HFFc6 (cell line): ENCODE data around the gene RBM33. TPM values are rescaled to one million over a fixed set of nuclear protein-coding genes. Genes with fewer than 3 reads are reported as not detected.

Experiments
- DNase-seq: peaks from one replicate; pipeline ENCODE4 v3.0.0-alpha.2; 2018
- H3K27ac Mint-ChIP-seq: 2 replicates; pipeline ENCODE4 v1.8.0; 2020; ENCODE audit warnings: mild to moderate bottlenecking, mixed read lengths
- H3K27me3 Mint-ChIP-seq: 2 replicates; pipeline ENCODE4 v1.8.0; 2021; ENCODE audit warnings: mild to moderate bottlenecking, moderate library complexity, mixed read lengths; ENCODE audit not compliant: insufficient read depth
- H3K36me3 Mint-ChIP-seq: 2 replicates; pipeline ENCODE4 v1.8.0; 2021; ENCODE audit warnings: low read depth, mixed read lengths
- H3K4me1 Mint-ChIP-seq: 2 replicates; pipeline ENCODE4 v1.8.0; 2020; ENCODE audit warnings: low read depth, mixed read lengths
- H3K4me3 Mint-ChIP-seq: 2 replicates; pipeline ENCODE4 v1.8.0; 2020; ENCODE audit warnings: mild to moderate bottlenecking, moderate library complexity, mixed read lengths
- H3K9me3 Mint-ChIP-seq: 2 replicates; pipeline ENCODE4 v1.8.0; 2020; ENCODE audit warnings: mild to moderate bottlenecking, mixed read lengths
- total RNA-seq, 6 experiments: library from RNA; stranded (reverse); fragmentation: NEBNext Ultra II Directional; extraction: Animal tissue kit (Norgen Biotek cat#: 25700); gene quantifications; 2 replicates in 1 of 6; 3 replicates in 5 of 6; pipeline ENCODE4 v1.2.3, GENCODE V29; 2021
- TF ChIP-seq, protein P1 (sequence below): fragments of 200-600 bp; sonication (generic); IDR thresholded peaks from 2 replicates; pipeline ENCODE4 v1.5.0; 2021; ENCODE audit warnings: antibody characterized with exemption, mild to moderate bottlenecking

RBM33 gene
- total RNA-seq, 6 experiments from 2014 or later = 31.5 to 38.9 (median 34.5) TPM

DNA sequence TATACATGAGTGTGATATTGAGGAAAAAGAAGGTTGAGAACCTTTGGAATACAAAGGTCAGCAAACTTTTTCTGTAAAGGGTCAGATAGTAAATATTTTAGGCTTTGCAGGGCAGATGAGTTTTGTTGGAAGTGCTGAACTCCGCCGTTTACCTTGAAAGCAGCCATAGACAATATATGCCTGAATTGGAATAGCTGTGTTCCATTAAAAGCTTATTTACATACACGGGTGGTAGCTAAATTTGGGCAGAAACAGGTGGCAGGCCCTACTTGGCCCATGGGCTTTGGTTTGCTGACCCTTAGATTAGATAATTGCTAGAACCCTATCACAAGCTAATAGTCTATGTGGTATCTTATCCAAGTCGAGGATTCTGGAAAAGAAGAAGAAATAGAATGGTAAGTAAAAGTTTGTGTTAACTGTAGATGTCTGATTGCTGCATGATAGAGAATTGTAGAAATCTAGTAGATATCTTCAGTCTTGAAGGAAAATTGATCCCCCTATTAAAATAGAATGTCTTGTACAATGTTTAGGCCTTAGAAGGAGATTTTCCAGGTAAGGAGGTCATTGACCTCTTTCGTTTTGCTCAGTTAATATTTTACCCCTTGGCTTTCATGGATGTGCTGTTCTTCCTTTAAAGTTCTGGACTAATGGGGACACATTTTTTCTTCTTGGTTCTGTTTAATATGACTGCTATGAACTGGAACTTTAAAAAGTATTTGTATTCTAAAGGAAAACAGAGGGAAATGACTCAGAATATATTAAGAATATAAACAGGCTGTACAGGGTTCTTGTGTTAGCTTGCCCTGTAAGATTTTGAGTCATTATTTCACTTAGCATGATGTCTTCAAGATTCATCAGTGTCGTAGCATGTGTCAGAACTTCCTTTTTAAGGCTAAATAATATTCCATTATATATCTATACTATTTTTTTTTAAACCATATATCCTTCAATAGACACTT lies 8.0 kb downstream of the RBM33 start:
- Mint-ChIP-seq H3K27ac (peak overlapping the region; percentile 59), H3K9me3 (peaks cover 25% of the 10 kb centered on the region), H3K4me3 (no peak overlapping the region), H3K27me3 (no peaks in the 10 kb centered on the region), H3K36me3 (peaks cover 40% of the 10 kb centered on the region), H3K4me1 (peaks cover 57% of the 10 kb centered on the region)
- peak; percentile 27 for DNase-seq
- TF ChIP-seq, protein P1, sequence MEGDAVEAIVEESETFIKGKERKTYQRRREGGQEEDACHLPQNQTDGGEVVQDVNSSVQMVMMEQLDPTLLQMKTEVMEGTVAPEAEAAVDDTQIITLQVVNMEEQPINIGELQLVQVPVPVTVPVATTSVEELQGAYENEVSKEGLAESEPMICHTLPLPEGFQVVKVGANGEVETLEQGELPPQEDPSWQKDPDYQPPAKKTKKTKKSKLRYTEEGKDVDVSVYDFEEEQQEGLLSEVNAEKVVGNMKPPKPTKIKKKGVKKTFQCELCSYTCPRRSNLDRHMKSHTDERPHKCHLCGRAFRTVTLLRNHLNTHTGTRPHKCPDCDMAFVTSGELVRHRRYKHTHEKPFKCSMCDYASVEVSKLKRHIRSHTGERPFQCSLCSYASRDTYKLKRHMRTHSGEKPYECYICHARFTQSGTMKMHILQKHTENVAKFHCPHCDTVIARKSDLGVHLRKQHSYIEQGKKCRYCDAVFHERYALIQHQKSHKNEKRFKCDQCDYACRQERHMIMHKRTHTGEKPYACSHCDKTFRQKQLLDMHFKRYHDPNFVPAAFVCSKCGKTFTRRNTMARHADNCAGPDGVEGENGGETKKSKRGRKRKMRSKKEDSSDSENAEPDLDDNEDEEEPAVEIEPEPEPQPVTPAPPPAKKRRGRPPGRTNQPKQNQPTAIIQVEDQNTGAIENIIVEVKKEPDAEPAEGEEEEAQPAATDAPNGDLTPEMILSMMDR = no peak

GRCh38 chr7:155653803-155654202 lies 9.3 kb downstream of the RBM33 start:
- Mint-ChIP-seq H3K4me3 (peak overlapping the region; percentile 14; the same call in 1 of the 2 replicates), H3K27ac (peak overlapping the region; percentile 62), H3K4me1 (peaks cover 57% of the 10 kb centered on the region), H3K27me3 (no peaks in the 10 kb centered on the region), H3K9me3 (peaks cover 17% of the 10 kb centered on the region), H3K36me3 (peaks cover 27% of the 10 kb centered on the region)
- TF ChIP-seq, protein P1 = no peak
- DNase-seq = no peak

DNA sequence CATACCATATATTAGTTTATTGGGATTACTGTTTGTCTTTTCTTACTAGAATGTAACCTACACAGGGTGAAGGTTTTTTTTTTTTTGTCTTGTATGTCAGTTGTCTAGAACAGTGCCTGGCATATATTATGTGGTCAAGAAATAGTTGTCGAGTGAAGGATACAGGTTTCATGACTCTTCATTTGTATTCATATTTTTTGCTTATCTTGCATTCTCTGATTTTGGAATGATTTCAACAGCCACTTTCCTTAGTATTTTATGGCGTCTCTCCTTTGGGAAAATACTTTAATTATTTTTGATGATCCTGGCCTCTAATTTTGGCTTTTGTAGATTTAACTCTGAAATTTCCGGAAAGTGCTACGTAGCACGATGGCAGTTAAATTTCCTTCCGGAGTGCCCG lies 12.4 kb downstream of the RBM33 start:
- peaks cover 19% of the 10 kb centered on the region for H3K36me3 Mint-ChIP-seq

DNA sequence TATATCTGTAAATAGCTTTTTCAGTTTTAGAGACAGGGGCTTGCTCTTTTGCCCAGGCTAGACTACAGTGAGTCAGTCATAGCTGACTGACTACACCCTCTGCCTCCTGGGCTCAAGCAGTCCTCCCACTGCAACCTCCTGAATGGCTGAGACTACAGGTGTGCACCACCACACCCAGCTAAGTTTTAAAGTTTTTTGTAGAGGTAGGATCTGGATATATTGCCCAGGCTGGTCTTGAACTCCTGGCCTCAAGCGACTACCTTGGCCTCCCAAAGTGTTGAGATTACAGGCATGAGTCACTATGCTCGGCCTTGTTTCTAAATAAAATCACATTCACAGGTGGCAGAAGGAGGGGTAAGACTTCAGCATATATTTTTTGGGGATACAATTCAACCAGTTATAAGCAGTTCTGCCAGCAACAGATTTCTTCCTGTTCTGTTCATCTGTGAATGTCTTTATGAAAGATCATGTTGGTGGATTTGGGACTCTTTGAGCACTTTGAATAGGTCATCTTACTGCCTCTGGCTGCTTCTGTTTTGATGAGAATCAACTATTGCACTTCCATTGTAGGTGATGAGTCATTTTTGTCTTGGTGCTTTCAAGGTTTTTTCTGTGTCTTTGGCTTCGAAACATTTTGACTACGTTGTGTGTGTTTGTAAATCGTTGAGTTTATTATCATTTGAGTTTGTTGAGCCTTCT lies 15.7 kb downstream of the RBM33 start:
- H3K27me3 Mint-ChIP-seq = peaks cover 2% of the 10 kb centered on the region; the same call in 1 of the 2 replicates
- peaks cover 50% of the 10 kb centered on the region for H3K4me1 Mint-ChIP-seq
- no peaks in the 10 kb centered on the region; the same call in 1 of the 2 replicates for H3K9me3 Mint-ChIP-seq
- H3K27ac Mint-ChIP-seq = peak overlapping the region; percentile 3; the same call in 1 of the 2 replicates
- H3K4me3 Mint-ChIP-seq = no peak overlapping the region
- TF ChIP-seq, protein P1 = no peak
- DNase-seq = no peak
- peaks cover 15% of the 10 kb centered on the region for H3K36me3 Mint-ChIP-seq

More for the DNA sequence above, 12.4 kb downstream of the RBM33 start:
- TF ChIP-seq, protein P1 = no peak
- Mint-ChIP-seq H3K9me3 (no peaks in the 10 kb centered on the region; the same call in 1 of the 2 replicates), H3K4me3 (no peak overlapping the region), H3K27ac (no peak overlapping the region), H3K4me1 (peaks cover 56% of the 10 kb centered on the region), H3K27me3 (no peaks in the 10 kb centered on the region; the same call in 1 of the 2 replicates)
- no peak for DNase-seq

GRCh38 chr7:155660758-155661093 lies 16.3 kb downstream of the RBM33 start:
- no peak for DNase-seq
- TF ChIP-seq, protein P1 = no peak
- Mint-ChIP-seq H3K27me3 (peaks cover 2% of the 10 kb centered on the region; the same call in 1 of the 2 replicates), H3K4me1 (peaks cover 52% of the 10 kb centered on the region), H3K36me3 (peaks cover 15% of the 10 kb centered on the region), H3K4me3 (no peak overlapping the region), H3K27ac (peak overlapping the region; percentile 3; the same call in 1 of the 2 replicates), H3K9me3 (no peaks in the 10 kb centered on the region; the same call in 1 of the 2 replicates)
